HEK293 (cell line): ENCODE results near the gene DNMT3A.

ENCODE experiments used
- CTCF ChIA-PET: fragments of 350-600 bp; formaldehyde crosslinking; extraction: SDS; loops from one replicate; lab custom pipeline; 2021; ENCODE audit warnings: antibody characterized with exemption; lab: Yijun Ruan, JAX
- POLR2A ChIA-PET: fragments of 300-600 bp; formaldehyde crosslinking; extraction: SDS; loops from one replicate; lab custom pipeline; 2020; ENCODE audit warnings: antibody characterized with exemption, inconsistent platforms; lab: Yijun Ruan, JAX
- H3K27ac ChIP-seq: fragments of 200-500 bp; sonication (Bioruptor generic); 2 replicates; pipeline ENCODE4 v1.5.1; 2014; ENCODE audit warnings: low read depth, low read length, control low read depth, inconsistent platforms; ENCODE audit errors: extremely low read depth
- H3K36me3 ChIP-seq, 2 experiments: fragments of 200-500 bp in 1 of 2; sonication (Bioruptor generic) in 1 of 2; 1 replicate in 1 of 2; 2 replicates in 1 of 2; pipeline ENCODE4 v1.5.1; 2014 to 2017; ENCODE audit warnings: inconsistent platforms in 2 of 2, low read length in 2 of 2; ENCODE audit not compliant: control insufficient read depth in 2 of 2, insufficient read depth in 1 of 2
- H3K4me1 ChIP-seq: fragments of 200-500 bp; sonication (Bioruptor generic); 2 replicates; pipeline ENCODE4 v1.5.1; 2014; ENCODE audit warnings: mild to moderate bottlenecking, low read length, inconsistent platforms; ENCODE audit not compliant: control insufficient read depth, insufficient read depth
- H3K4me3 ChIP-seq: 2 replicates; pipeline ENCODE4 v1.5.1; 2011; ENCODE audit warnings: low read depth, mild to moderate bottlenecking, control low read depth, low read length, moderate library complexity
- H3K9me3 ChIP-seq: fragments of 200-500 bp; sonication (Bioruptor generic); 2 replicates; pipeline ENCODE4 v1.5.1; 2014; ENCODE audit warnings: low read depth, low read length, inconsistent platforms; ENCODE audit not compliant: control insufficient read depth, insufficient read depth
- BCL11B ChIP-seq: fragments of 450-650 bp; formaldehyde crosslinking; IDR thresholded peaks from 2 replicates; pipeline ENCODE4 v1.5.1; 2016; ENCODE audit warnings: low read depth, missing biosample characterization, missing genetic modification characterization
- FEZF1 ChIP-seq: fragments of 450-650 bp; formaldehyde crosslinking; IDR thresholded peaks from 2 replicates; pipeline ENCODE4 v1.5.1; 2016; ENCODE audit warnings: missing biosample characterization, missing genetic modification characterization
- WT1 ChIP-seq: fragments of 450-650 bp; formaldehyde crosslinking; IDR thresholded peaks from 2 replicates; pipeline ENCODE4 v1.5.1; 2016; ENCODE audit warnings: missing biosample characterization, missing genetic modification characterization
- ZBTB48 ChIP-seq: fragments of 450-650 bp; formaldehyde crosslinking; IDR thresholded peaks from 2 replicates; pipeline ENCODE4 v1.5.1; 2016; ENCODE audit warnings: missing biosample characterization, missing genetic modification characterization
- ZNF112 ChIP-seq: fragments of 450-650 bp; formaldehyde crosslinking; IDR thresholded peaks from 2 replicates; pipeline ENCODE4 v1.5.0; 2017; ENCODE audit warnings: missing biosample characterization, missing genetic modification characterization
- ZNF140 ChIP-seq: fragments of 450-650 bp; formaldehyde crosslinking; IDR thresholded peaks from 2 replicates; pipeline ENCODE4 v1.5.1; 2016; ENCODE audit warnings: missing biosample characterization, missing genetic modification characterization
- ZNF146 ChIP-seq: fragments of 450-650 bp; formaldehyde crosslinking; IDR thresholded peaks from 2 replicates; pipeline ENCODE4 v1.5.1; 2016; ENCODE audit warnings: missing biosample characterization, missing genetic modification characterization
- ZNF2 ChIP-seq: fragments of 450-650 bp; formaldehyde crosslinking; IDR thresholded peaks from 2 replicates; pipeline ENCODE4 v1.5.1; 2016; ENCODE audit warnings: missing biosample characterization, missing genetic modification characterization
- ZNF211 ChIP-seq: fragments of 450-650 bp; formaldehyde crosslinking; IDR thresholded peaks from 2 replicates; pipeline ENCODE4 v1.5.1; 2016; ENCODE audit warnings: low read depth, missing biosample characterization, missing genetic modification characterization
- ZNF23 ChIP-seq: fragments of 450-650 bp; formaldehyde crosslinking; IDR thresholded peaks from 2 replicates; pipeline ENCODE4 v1.5.1; 2016; ENCODE audit warnings: missing biosample characterization, missing genetic modification characterization, borderline replicate concordance
- ZNF544 ChIP-seq: fragments of 450-650 bp; formaldehyde crosslinking; IDR thresholded peaks from 2 replicates; pipeline ENCODE4 v1.5.0; 2017; ENCODE audit warnings: missing biosample characterization, missing genetic modification characterization
- ZNF555 ChIP-seq: fragments of 450-650 bp; formaldehyde crosslinking; conservative IDR thresholded peaks from 2 replicates; pipeline ENCODE4 v1.5.1; 2017; ENCODE audit warnings: missing biosample characterization, mild to moderate bottlenecking, missing genetic modification characterization, inconsistent platforms
- ZNF561 ChIP-seq: fragments of 450-650 bp; IDR thresholded peaks from 2 replicates; pipeline ENCODE4 v1.5.1; 2018; ENCODE audit warnings: missing biosample characterization, missing genetic modification characterization, borderline replicate concordance
- ZNF600 ChIP-seq: fragments of 450-650 bp; formaldehyde crosslinking; IDR thresholded peaks from 2 replicates; pipeline ENCODE4 v1.5.1; 2016; ENCODE audit warnings: missing biosample characterization, missing genetic modification characterization
- ZNF660 ChIP-seq: fragments of 450-650 bp; IDR thresholded peaks from 2 replicates; pipeline ENCODE4 v1.5.1; 2018; ENCODE audit warnings: missing biosample characterization, mild to moderate bottlenecking, missing genetic modification characterization
- ZSCAN23 ChIP-seq: fragments of 450-650 bp; formaldehyde crosslinking; IDR thresholded peaks from 2 replicates; pipeline ENCODE4 v1.5.1; 2016; ENCODE audit warnings: missing biosample characterization, missing genetic modification characterization
- TF ChIP-seq, protein P1 (sequence below): fragments of 450-650 bp; formaldehyde crosslinking; IDR thresholded peaks from 2 replicates; pipeline ENCODE4 v1.5.1; 2016; ENCODE audit warnings: missing biosample characterization, missing genetic modification characterization
- TF ChIP-seq, protein P2 (sequence below): fragments of 450-650 bp; formaldehyde crosslinking; IDR thresholded peaks from 2 replicates; pipeline ENCODE4 v1.5.1; 2016; ENCODE audit warnings: missing biosample characterization, missing genetic modification characterization
- TF ChIP-seq, protein P3 (sequence below): fragments of 450-650 bp; formaldehyde crosslinking; IDR thresholded peaks from 2 replicates; pipeline ENCODE4 v1.5.1; 2016; ENCODE audit warnings: missing biosample characterization, missing genetic modification characterization
- TF ChIP-seq, protein P4 (sequence below): fragments of 450-650 bp; formaldehyde crosslinking; optimal IDR thresholded peaks from 2 replicates; pipeline ENCODE3; 2016; ENCODE audit warnings: missing biosample characterization, mild to moderate bottlenecking, missing genetic modification characterization

The DNMT3A gene

DNA sequence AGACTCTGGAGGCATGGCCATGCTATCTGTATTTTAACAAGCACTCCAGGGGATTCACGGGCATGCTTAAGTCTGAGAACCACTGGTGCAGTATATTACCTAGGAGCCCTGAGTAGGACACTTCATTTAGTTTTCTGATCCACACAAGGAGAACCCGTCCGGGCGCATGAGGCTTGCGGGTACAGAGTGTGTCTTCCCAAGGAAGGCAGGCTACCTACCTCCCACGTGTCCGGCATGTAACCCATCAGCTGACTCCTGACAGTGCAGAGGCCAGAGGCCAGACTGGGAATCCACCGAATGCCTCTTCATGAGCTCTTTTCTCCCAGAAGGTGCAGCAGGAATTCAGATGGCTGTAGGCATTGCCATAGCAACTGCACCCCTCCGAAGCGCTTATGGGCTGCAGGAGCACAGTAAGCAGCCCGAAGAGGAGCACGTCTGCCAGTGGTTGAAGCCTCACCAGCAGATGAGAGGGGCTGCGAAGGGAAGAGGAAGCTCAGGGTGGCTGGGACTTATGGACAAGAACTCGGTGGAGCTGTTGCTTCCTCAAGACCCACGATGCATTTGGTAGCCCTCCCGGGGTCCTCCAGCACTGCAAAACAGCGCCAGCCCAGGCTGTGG, 33.8 kb upstream of the DNMT3A start (continued):
- TF ChIP-seq, protein P1, sequence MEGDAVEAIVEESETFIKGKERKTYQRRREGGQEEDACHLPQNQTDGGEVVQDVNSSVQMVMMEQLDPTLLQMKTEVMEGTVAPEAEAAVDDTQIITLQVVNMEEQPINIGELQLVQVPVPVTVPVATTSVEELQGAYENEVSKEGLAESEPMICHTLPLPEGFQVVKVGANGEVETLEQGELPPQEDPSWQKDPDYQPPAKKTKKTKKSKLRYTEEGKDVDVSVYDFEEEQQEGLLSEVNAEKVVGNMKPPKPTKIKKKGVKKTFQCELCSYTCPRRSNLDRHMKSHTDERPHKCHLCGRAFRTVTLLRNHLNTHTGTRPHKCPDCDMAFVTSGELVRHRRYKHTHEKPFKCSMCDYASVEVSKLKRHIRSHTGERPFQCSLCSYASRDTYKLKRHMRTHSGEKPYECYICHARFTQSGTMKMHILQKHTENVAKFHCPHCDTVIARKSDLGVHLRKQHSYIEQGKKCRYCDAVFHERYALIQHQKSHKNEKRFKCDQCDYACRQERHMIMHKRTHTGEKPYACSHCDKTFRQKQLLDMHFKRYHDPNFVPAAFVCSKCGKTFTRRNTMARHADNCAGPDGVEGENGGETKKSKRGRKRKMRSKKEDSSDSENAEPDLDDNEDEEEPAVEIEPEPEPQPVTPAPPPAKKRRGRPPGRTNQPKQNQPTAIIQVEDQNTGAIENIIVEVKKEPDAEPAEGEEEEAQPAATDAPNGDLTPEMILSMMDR (tag by site-specific recombination): no peak
- no peak for TF ChIP-seq ZNF660
- TF ChIP-seq ZNF140: no peak
- TF ChIP-seq ZNF2 (tag by site-specific recombination): no peak
- no peak for TF ChIP-seq ZNF555 (tag by site-specific recombination)
- no peak for TF ChIP-seq ZNF600 (tag by site-specific recombination)
- no peak for TF ChIP-seq ZSCAN23 (tag by site-specific recombination)
- TF ChIP-seq ZNF561 (tag by site-specific recombination): no peak
- TF ChIP-seq ZNF112 (tag by site-specific recombination): no peak
- no peak for TF ChIP-seq BCL11B
- TF ChIP-seq, protein P2, sequence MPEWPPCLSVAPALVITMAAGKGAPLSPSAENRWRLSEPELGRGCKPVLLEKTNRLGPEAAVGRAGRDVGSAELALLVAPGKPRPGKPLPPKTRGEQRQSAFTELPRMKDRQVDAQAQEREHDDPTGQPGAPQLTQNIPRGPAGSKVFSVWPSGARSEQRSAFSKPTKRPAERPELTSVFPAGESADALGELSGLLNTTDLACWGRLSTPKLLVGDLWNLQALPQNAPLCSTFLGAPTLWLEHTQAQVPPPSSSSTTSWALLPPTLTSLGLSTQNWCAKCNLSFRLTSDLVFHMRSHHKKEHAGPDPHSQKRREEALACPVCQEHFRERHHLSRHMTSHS: no peak
- TF ChIP-seq, protein P3, sequence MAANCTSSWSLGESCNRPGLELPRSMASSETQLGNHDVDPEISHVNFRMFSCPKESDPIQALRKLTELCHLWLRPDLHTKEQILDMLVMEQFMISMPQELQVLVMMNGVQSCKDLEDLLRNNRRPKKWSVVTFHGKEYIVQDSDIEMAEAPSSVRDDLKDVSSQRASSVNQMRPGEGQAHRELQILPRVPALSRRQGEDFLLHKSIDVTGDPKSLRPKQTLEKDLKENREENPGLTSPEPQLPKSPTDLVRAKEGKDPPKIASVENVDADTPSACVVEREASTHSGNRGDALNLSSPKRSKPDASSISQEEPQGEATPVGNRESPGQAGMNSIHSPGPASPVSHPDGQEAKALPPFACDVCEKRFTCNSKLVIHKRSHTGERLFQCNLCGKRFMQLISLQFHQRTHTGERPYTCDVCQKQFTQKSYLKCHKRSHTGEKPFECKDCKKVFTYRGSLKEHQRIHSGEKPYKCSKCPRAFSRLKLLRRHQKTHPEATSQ (tag by site-specific recombination): no peak
- TF ChIP-seq FEZF1 (tag by site-specific recombination): no peak

DNA sequence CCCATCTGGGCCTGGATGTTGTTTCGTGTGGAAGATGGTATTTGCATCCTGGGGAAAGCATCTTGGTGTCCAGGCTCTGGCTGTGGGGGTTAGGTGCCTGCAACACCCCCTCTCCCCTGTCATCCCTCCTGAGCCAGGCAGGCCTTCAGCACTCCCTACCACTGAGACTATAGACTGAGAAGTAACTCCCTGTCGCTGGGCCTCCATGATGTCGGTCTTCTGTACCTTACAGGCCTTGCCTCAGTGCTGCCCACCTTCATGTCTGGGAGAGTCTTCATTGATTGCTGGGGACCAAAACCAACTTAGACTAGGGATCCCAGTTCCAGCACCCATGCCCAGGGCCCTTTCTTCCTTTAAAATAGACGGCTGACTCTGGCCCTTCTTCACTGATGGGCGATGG, 33.1 kb upstream of the DNMT3A start:
- Histone ChIP-seq H3K4me1 (peaks cover 5% of the 10 kb centered on the region), H3K9me3 (no peaks in the 10 kb centered on the region), H3K36me3 (no peaks in the 10 kb centered on the region), H3K27ac (no peak overlapping the region), H3K4me3 (no peak overlapping the region)
- ChIA-PET POLR2A (no interaction called here), CTCF (interaction anchor here (0.6 to 3.2 kb wide), 4 partner anchors 10 to 36 kb away, joined by 3 to 41 read pairs (median 13); no protein-coding TSS in a partner anchor)
- no peak for TF ChIP-seq ZNF146
- TF ChIP-seq ZBTB48: no peak
- no peak for TF ChIP-seq WT1 (tag by site-specific recombination)
- TF ChIP-seq, protein P4, sequence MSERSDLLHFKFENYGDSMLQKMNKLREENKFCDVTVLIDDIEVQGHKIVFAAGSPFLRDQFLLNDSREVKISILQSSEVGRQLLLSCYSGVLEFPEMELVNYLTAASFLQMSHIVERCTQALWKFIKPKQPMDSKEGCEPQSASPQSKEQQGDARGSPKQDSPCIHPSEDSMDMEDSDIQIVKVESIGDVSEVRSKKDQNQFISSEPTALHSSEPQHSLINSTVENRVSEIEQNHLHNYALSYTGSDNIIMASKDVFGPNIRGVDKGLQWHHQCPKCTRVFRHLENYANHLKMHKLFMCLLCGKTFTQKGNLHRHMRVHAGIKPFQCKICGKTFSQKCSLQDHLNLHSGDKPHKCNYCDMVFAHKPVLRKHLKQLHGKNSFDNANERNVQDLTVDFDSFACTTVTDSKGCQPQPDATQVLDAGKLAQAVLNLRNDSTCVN (tag by site-specific recombination): no peak
- TF ChIP-seq ZNF23 (tag by site-specific recombination): no peak

DNA sequence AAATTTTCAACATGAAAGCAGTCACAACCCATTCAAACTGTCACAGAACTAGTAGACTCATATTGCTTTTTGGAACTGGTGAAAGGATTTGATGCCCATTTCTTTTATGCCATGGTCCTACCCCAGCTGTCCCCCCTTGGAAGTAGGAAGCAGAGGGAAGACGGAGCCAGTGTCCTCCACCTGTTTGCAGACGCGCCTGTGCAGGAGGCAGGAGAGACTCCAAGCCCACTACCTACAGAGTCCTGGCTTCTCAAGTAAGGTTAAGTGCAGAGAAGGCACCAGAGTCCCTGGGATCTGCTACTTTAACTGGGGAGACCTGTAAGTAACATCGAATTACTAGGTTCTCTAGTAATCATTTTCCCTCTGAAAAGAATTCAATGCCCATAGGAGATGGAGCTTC, 32.7 kb upstream of the DNMT3A start:
- CTCF ChIA-PET: interaction anchor here (0.6 to 3.2 kb wide), 5 partner anchors 9 to 37 kb away, joined by 3 to 41 read pairs (median 12); no protein-coding TSS in a partner anchor
- TF ChIP-seq ZNF544 (tag by site-specific recombination) (no peak), ZNF211 (tag by site-specific recombination) (no peak)
- H3K27ac ChIP-seq: no peak overlapping the region
- H3K9me3 ChIP-seq: no peaks in the 10 kb centered on the region
- no peaks in the 10 kb centered on the region for H3K36me3 ChIP-seq
- POLR2A ChIA-PET: no interaction called here
- no peak overlapping the region for H3K4me3 ChIP-seq
- H3K4me1 ChIP-seq: peaks cover 5% of the 10 kb centered on the region
